Neural progenitor cell (in vitro differentiated cells): ENCODE measurements around the gene CTU1.

Source experiments
- CTCF ChIP-seq: fragments of 200-600 bp; sonication (generic); IDR thresholded peaks from 2 replicates; pipeline ENCODE4 v1.5.1; 2017; ENCODE audit warnings: antibody characterized with exemption, mild to moderate bottlenecking
- EZH2 ChIP-seq: fragments of 200-600 bp; sonication (generic); IDR thresholded peaks from 2 replicates; pipeline ENCODE4 v1.6.1; 2017; ENCODE audit warnings: antibody characterized with exemption, mild to moderate bottlenecking, moderate library complexity
- EZH2phosphoT487 ChIP-seq: fragments of 200-600 bp; sonication (generic); IDR thresholded peaks from 2 replicates; pipeline ENCODE4 v1.6.1; 2017; ENCODE audit warnings: antibody characterized with exemption

GRCh38 chr19:51108066-51108804, at the start of gene CTU1:
- TF ChIP-seq EZH2, result no peak
- no peak for TF ChIP-seq CTCF
- TF ChIP-seq EZH2phosphoT487, result no peak
